OCI-LY7 (cell line): Measurements from ENCODE around the gene OPRL1. TPM values are rescaled to one million over a fixed set of nuclear protein-coding genes. Genes with fewer than 3 reads are reported as not detected.
A peak's percentile ranks its signal among the peaks of the same experiment; 100 is the strongest.

Experiments
- BruUV-seq: library from RNA; stranded (reverse); fragments of 400-500 nt; replicated peaks from 2 replicates; lab custom pipeline; 2021; lab: Mats Ljungman, UMichigan
- CTCF ChIA-PET: fragments of 300-600 bp; sonication (Branson Sonifier 250); formaldehyde crosslinking; loops from one replicate; lab custom pipeline; 2022; ENCODE audit warnings: antibody characterized with exemption; ENCODE audit not compliant: unreplicated experiment; lab: Charles Lee
- POLR2A ChIA-PET: fragments of 300-600 bp; sonication (Branson Sonifier 250); formaldehyde crosslinking; loops from one replicate; lab custom pipeline; 2022; ENCODE audit warnings: antibody characterized with exemption; lab: Charles Lee
- DNase-seq: peaks from one replicate; pipeline ENCODE4 v3.0.0-alpha.2; 2015; ENCODE audit warnings: low spot score
- H2AFZ ChIP-seq: fragments of 200-600 bp; sonication (generic), shearing (Covaris generic); 2 replicates; pipeline ENCODE4 v1.6.1; 2014; ENCODE audit warnings: mild to moderate bottlenecking, antibody characterized with exemption, low read length, moderate library complexity
- H3K27ac ChIP-seq: fragments of 200-600 bp; sonication (generic); 2 replicates; pipeline ENCODE4 v1.5.1; 2014; ENCODE audit warnings: mixed run types, low read depth, mild to moderate bottlenecking, moderate library complexity, low read length, inconsistent platforms; ENCODE audit not compliant: poor library complexity, severe bottlenecking
- H3K36me3 ChIP-seq: fragments of 200-600 bp; sonication (generic); 2 replicates; pipeline ENCODE4 v1.6.1; 2014; ENCODE audit warnings: mild to moderate bottlenecking, antibody characterized with exemption, low read length, moderate library complexity, mixed read lengths; ENCODE audit not compliant: insufficient read depth
- H3K4me1 ChIP-seq: fragments of 200-600 bp; sonication (generic); 2 replicates; pipeline ENCODE4 v1.5.1; 2014; ENCODE audit warnings: mild to moderate bottlenecking, low read length; ENCODE audit not compliant: insufficient read depth, poor library complexity, severe bottlenecking
- H3K4me2 ChIP-seq: fragments of 200-600 bp; sonication (generic); 2 replicates; pipeline ENCODE4 v1.6.1; 2014; ENCODE audit warnings: mild to moderate bottlenecking, low read length
- H3K4me3 ChIP-seq: fragments of 200-600 bp; sonication (generic); 2 replicates; pipeline ENCODE4 v1.5.1; 2014; ENCODE audit warnings: mild to moderate bottlenecking, low read depth, low read length; ENCODE audit not compliant: poor library complexity, severe bottlenecking
- H3K79me2 ChIP-seq: fragments of 200-600 bp; sonication (generic); 2 replicates; pipeline ENCODE4 v1.6.1; 2016; ENCODE audit warnings: low read depth, mild to moderate bottlenecking, low read length, moderate library complexity, mixed read lengths; ENCODE audit not compliant: insufficient read depth
- H3K9me2 ChIP-seq: fragments of 200-600 bp; sonication (generic); 2 replicates; pipeline ENCODE4 v1.6.1; 2016; ENCODE audit warnings: mild to moderate bottlenecking, low read length, mixed read lengths; ENCODE audit not compliant: insufficient read depth
- H3K9me3 ChIP-seq: fragments of 200-600 bp; sonication (generic); 2 replicates; pipeline ENCODE4 v1.6.1; 2014; ENCODE audit warnings: mild to moderate bottlenecking, mixed run types, low read length, mixed read lengths
- H4K20me1 ChIP-seq: fragments of 200-600 bp; sonication (generic); 2 replicates; pipeline ENCODE4 v1.6.1; 2014; ENCODE audit warnings: mild to moderate bottlenecking, antibody characterized with exemption, low read length, moderate library complexity, mixed read lengths; ENCODE audit not compliant: insufficient read depth
- CTCF ChIP-seq: fragments of 200-600 bp; sonication (generic); conservative IDR thresholded peaks from 2 replicates; pipeline ENCODE4 v1.5.1; 2014; ENCODE audit warnings: mild to moderate bottlenecking, antibody characterized with exemption, low read length, moderate library complexity, mixed read lengths
- EZH2phosphoT487 ChIP-seq: fragments of 200-600 bp; sonication (generic); IDR thresholded peaks from 2 replicates; pipeline ENCODE4 v1.6.1; 2018; ENCODE audit warnings: low read depth, borderline replicate concordance, mild to moderate bottlenecking, mixed run types, antibody characterized with exemption, low read length, moderate library complexity, mixed read lengths
- intact Hi-C: fragments of 100-400 bp; cut with micrococcal nuclease; formaldehyde crosslinking; loops from one replicate; pipeline ENCODE4 v1.10.0; 2022; ENCODE audit not compliant: unreplicated experiment
- total RNA-seq, 2 experiments: library from RNA; depleted of rRNA in 1 of 2; stranded (reverse); fragments of >200 nt in 1 of 2; shearing (Covaris generic) in 1 of 2; gene quantifications; 2 replicates each; pipeline ENCODE4 v1.2.3, GENCODE V29; 2014 to 2022

The OPRL1 gene
- total RNA-seq, 2 experiments from 2014 or later, result 6.4 to 7.6 TPM

- BruUV-seq, result no TSS peak
- POLR2A ChIA-PET, result no interaction called here
Observed at GRCh38 chr20:64042054-64042781, 37.7 kb upstream of the OPRL1 start.

GRCh38 chr20:64043768-64044167 is 36.1 kb upstream of the OPRL1 start:
- POLR2A ChIA-PET, result no interaction called here

More at GRCh38 chr20:64042054-64042781, 37.7 kb upstream of the OPRL1 start:
- H3K4me2 ChIP-seq, result peak overlapping the region; percentile 72
- no peaks in the 10 kb centered on the region for H4K20me1 ChIP-seq
- H2AFZ ChIP-seq, result peak overlapping the region; percentile 52
- peaks cover 36% of the 10 kb centered on the region for H3K4me1 ChIP-seq
- H3K27ac ChIP-seq, result no peak overlapping the region
- TF ChIP-seq CTCF, result no peak
- TF ChIP-seq EZH2phosphoT487, result no peak
- peak; percentile 35 for DNase-seq
- H3K36me3 ChIP-seq, result no peaks in the 10 kb centered on the region
- no peaks in the 10 kb centered on the region for H3K9me2 ChIP-seq
- intact Hi-C loops, result no loop called here
- H3K9me3 ChIP-seq, result no peaks in the 10 kb centered on the region
- H3K79me2 ChIP-seq, result no peaks in the 10 kb centered on the region
- CTCF ChIA-PET, result interaction anchor here (0.6 kb wide), 1 partner anchor 39 kb away, joined by 4 read pairs; no protein-coding TSS in a partner anchor
- H3K4me3 ChIP-seq, result peak overlapping the region; percentile 50

More at GRCh38 chr20:64043768-64044167, 36.1 kb upstream of the OPRL1 start:
- TF ChIP-seq EZH2phosphoT487 (no peak), CTCF (no peak)
- Histone ChIP-seq H3K4me2 (no peak overlapping the region), H4K20me1 (no peaks in the 10 kb centered on the region), H3K4me1 (peaks cover 21% of the 10 kb centered on the region), H3K36me3 (no peaks in the 10 kb centered on the region), H2AFZ (no peak overlapping the region), H3K9me3 (no peaks in the 10 kb centered on the region), H3K27ac (no peak overlapping the region), H3K9me2 (no peaks in the 10 kb centered on the region), H3K79me2 (no peaks in the 10 kb centered on the region), H3K4me3 (no peak overlapping the region)
- no TSS peak for BruUV-seq
- intact Hi-C loops, result no loop called here
- CTCF ChIA-PET, result no interaction called here
- DNase-seq, result no peak
